HG02852 (cell line): ENCODE data around the gene CD24.
"Not testable (repeated sequence)": the region's sequence is repeated elsewhere in the genome, so short reads cannot be mapped to it uniquely, and the experiment has no call there.

Experiments used
- ATAC-seq: cut with Tn5 transposase; IDR thresholded peaks from one replicate; pipeline ENCODE4 v1.9.1; 2021; ENCODE audit warnings: mild to moderate bottlenecking, moderate library complexity; ENCODE audit not compliant: unreplicated experiment

Gene CD24, protein sequence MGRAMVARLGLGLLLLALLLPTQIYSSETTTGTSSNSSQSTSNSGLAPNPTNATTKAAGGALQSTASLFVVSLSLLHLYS

DNA sequence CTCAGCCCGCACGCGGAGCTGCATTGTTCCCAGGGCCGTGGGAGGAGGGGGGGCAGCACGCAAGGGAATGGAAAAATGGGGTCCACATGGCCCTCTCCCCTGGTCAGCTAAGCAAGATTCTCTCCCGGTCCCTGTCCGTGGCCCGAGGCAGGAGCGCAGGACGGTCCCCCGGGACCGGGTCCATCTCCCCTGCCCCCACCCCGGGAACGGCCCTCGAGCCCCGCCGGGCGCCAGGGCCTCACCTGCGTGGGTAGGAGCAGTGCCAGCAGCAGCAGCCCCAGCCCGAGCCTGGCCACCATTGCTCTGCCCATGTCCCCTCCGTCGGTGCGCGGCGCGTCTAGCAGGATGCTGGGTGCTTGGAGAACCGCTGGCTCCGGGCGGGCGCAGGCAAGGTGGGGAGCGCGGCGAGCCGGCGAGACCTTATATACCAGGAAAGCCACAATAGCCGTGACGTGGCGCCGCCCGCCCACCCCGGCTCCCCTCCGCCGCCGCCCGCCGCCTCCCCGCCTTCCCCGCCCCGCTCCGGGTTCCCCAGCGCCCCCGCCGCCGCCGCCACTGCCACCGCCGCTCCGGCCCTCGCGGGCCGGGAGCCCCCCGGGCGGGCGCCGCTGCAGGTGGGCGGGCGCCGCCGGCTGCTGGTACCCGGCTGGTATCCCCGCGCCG is at the start of gene CD24:
Gene CD24, minus strand, starts transcription at position 394 of the 663 bp plus-strand sequence. Its CDS starts 83 bp downstream, at position 311.
- ATAC-seq: peak; percentile 25

DNA sequence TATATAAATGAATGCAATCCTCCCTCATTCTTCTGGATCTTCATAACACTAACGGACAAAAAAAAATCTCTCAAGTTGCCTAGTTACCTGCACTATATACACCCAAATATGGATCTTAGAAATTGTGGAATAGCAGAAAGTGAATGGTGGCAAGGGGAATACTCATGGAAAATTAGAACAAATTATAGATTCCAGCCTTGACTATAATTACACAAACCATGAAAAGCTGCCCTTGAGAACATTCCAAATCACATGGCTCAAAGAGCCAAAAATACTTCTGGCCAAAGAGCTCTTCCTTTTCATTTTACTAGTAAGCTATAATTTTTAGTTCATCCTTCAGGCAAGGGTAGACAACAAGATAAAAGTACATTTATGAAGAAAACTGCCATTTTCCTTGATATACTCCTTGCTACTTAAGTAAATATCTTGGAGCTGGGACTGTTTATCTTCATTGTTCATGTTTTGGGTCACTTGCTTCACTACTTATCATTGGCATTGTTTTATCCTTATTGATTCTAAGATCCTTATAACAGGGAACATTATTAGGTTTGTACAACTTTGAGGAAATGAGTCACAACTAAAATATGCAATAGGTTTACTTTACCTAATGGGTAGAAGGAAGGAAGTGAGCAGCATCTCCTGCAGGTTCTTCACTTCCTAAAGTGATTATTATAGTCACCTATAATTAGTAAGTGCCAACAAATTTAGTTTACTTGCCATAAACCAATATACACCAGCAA is 47.1 kb upstream of the CD24 start:
- ATAC-seq: no peak

DNA sequence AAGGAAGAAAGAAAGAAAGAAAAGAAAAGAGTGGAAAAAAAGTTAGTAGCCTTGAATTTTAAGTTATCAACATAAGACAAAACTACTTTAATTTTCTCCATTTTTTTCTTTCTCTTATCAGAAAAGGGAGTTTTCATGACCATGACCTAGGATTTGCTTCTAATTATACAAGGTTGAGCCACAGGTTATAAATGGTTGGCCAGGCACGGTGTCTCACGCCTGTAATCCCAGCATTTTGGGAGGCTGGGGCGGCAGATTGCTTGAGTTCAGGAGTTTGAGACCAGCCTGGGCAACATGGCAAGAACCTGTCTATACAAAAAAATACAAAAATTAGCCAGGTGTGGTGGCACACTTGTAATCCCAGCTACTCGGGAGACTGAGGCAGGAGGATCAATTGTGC is 45.7 kb upstream of the CD24 start:
- no peak for ATAC-seq

DNA sequence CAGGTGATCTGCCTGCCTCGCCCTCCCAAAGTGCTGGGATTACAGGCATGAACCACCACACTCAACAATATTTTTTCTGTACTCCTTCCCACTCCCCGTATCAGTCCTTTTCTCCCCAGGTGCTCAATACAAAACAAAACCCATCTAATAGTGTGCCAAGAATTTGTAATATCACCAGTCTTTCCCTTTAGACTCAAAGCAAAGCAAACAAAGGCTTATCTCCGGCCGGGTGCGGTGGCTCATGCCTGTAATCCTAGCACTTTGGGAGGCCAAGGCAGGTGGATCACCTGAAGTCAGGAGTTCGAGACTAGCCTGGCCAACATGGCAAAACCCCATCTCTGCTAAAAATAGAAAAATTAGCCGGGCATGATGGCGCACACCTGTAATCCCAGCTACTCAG is 45.1 kb upstream of the CD24 start:
- ATAC-seq: not testable (repeated sequence)

- no peak for ATAC-seq
Measured at GRCh38 chr6:107019047-107019446, 44.5 kb upstream of the CD24 start.

DNA sequence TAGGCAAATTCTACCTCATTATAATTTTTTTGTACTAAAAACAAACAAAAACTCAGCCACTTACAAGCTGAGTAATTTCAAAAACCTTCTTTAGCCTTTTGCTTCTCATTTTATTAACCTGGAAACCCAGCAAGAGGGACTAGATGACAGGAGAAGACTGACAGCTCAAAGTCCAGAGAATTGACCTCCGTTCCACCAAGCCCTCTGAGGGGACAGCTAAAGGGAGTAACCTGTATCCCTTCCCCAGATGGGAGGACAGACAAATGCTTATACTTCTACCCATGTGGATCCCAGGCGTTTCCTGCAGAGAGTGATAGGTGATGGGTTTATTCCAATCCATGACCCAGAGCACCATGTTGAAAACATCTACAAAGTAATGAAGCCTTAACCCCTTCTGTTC is 35.0 kb upstream of the CD24 start:
- ATAC-seq: no peak

GRCh38 chr6:106997392-106998158 is 23.0 kb upstream of the CD24 start:
- peak; percentile 47 for ATAC-seq

- no peak for ATAC-seq
Measured at GRCh38 chr6:106995640-106996039, 21.1 kb upstream of the CD24 start.

DNA sequence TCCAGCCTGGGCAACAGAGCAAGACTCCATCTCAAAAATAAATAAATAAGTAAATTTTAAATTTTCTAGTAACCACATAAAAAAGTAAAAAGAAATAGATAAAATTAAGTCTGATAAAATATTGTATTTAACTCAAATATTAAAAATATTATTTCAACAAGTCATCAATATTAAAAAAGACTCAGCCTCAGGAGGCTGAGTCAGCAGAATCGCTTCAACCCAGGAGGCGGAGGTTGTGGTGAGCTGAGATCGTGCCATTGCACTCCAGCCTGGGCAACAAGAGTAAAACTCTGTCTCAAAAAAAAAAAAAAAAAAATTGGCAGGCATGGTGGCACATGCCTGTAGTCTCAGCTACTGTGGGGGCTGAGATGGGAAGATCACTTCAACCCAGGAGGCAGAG is 15.2 kb upstream of the CD24 start:
- ATAC-seq: not testable (repeated sequence)

DNA sequence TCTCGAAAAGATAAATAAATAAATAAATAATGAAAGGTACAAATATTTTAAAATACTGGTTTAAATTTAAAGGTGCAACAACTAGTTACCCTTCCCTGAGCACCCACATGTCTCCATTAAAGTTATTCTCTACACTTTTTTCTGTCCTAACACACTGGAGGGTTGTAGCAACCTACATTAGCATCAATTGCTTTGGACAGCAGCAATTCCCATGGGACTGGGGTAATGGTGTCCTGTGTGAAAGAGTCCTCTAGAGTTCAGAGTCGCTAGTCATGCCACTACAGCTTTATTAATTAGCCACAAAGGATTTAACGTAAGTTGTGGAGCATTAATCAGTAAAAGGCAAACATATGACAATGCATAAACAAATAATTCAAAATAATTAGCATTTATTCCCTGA is 14.1 kb upstream of the CD24 start:
- no peak for ATAC-seq

DNA sequence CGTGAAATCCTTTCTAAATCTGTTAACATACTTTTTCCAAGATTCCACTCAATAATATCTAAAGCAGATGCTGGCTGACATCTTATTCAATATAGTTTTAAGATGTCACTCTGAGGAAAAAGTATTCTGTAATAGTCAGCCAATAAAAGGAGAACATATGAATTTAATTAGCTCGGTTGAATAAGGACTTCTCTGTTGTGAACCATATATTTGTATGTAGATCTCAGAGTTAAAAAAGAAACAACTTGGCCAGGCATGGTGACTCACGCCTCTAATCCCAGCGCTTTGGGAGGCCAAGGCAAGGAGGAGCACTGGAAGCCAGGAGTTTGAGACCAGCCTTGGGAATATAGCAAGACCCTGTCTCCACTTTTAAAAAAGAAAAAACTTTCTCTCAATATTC is 7.4 kb upstream of the CD24 start:
- no peak for ATAC-seq

DNA sequence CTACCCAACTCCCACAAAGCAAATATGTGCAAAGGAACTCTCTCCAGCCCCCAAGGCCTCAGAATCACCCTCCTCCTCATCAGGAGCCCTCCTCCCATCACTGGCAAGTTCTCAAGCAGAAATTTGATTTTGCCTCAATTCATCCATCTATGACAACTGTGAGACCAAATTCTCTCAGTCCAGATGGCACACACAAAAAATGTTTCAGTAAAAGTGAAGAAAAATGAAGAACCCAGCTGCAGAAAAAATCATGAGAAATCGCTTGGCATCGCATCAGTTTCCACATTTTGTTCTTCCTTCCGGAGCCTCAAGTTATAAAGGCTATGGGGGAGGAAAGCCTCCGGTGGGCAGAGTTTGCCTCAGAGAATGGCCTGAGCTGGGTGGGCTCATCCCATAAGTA is 6.4 kb upstream of the CD24 start:
- ATAC-seq: no peak

GRCh38 chr6:106979435-106979884 is 4.9 kb upstream of the CD24 start:
- ATAC-seq: no peak

GRCh38 chr6:106977246-106977645 is 2.7 kb upstream of the CD24 start:
- ATAC-seq: no peak

GRCh38 chr6:106976270-106976669 is 1.7 kb upstream of the CD24 start:
- ATAC-seq: no peak

DNA sequence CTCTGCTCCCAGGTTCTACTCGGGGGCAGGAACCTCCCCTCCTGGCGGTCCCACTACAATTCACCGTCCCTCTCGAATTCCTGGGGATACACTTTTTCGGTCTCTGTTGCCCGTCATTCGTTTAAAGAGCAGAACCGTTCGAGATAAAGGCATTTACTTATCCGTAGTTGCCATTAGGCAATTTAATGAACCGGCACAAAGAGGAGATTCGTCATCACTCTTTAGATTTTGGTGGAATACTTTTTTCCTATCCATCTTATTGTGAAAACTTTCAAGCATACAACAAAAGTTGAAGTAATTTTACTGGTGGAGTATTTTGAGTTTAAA is 1.2 kb upstream of the CD24 start:
- no peak for ATAC-seq

GRCh38 chr6:106974999-106975737 is 639 bp upstream of the CD24 start:
- ATAC-seq: peak; percentile 58

GRCh38 chr6:106973836-106974335 is 643 bp downstream of the CD24 start:
- no peak for ATAC-seq

DNA sequence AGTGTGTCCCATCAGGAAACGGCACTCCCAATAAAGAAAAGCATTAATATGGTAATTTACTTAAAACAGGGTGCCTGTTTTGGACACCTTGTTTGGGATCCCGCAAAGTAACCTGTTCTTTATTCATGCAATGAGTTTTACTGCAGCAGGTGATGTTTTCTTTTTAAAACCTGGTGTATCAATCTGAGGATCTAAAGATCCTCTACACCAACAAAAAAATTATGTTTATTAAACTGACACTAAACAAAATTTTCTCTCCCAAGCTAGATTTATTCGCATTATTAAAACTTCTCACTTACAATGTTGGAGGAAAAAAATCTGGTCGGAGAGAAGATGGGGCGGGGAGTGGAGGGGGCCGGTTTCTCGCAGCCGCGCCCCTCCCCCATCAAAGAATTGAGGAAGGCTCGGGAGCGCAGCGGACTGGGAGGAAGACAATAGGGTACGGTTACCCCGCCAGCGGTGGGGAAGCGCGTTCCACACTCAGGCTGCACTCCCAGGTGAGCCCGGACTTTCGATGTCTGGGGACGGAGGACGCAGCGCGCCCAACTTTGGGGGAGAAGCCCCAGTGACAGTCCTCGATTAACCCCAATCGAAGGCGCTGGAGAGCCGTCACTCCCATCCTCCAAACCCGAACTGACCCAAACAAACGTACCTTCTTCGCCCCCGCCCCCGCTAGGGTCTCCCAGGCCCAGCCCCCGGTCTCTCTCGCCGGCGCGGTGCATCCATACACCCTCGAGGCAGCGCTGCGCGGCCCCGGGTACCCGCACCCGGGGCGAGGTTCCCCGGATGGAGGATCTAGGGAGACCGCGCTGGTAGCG is 1.3 kb downstream of the CD24 start:
- ATAC-seq: no peak

- no peak for ATAC-seq
Measured at GRCh38 chr6:106972500-106972899, 2.0 kb downstream of the CD24 start.
